GM10248 (cell line): ENCODE results near the gene STOML1.

Source experiments
- CTCF ChIA-PET: fragments of 300-600 bp; sonication (Branson Sonifier 250); formaldehyde crosslinking; extraction: SDS; loops from one replicate; lab custom pipeline; 2021; ENCODE audit warnings: antibody characterized with exemption; lab: Yijun Ruan, JAX
- POLR2A ChIA-PET: fragments of 350-650 bp; sonication (Branson Sonifier 250); formaldehyde crosslinking; extraction: SDS; loops from one replicate; lab custom pipeline; 2020; ENCODE audit warnings: antibody characterized with exemption; lab: Yijun Ruan, JAX
- DNase-seq: peaks from one replicate; pipeline ENCODE4 v3.0.0; 2012; ENCODE audit errors: extremely low spot score
- TF ChIP-seq, protein P1 (sequence below): IDR thresholded peaks from 2 replicates; pipeline ENCODE4 v1.5.1; 2012; ENCODE audit warnings: mild to moderate bottlenecking, low read depth; ENCODE audit errors: extremely low read depth, missing control alignments, control extremely low read depth

The STOML1 gene

DNA sequence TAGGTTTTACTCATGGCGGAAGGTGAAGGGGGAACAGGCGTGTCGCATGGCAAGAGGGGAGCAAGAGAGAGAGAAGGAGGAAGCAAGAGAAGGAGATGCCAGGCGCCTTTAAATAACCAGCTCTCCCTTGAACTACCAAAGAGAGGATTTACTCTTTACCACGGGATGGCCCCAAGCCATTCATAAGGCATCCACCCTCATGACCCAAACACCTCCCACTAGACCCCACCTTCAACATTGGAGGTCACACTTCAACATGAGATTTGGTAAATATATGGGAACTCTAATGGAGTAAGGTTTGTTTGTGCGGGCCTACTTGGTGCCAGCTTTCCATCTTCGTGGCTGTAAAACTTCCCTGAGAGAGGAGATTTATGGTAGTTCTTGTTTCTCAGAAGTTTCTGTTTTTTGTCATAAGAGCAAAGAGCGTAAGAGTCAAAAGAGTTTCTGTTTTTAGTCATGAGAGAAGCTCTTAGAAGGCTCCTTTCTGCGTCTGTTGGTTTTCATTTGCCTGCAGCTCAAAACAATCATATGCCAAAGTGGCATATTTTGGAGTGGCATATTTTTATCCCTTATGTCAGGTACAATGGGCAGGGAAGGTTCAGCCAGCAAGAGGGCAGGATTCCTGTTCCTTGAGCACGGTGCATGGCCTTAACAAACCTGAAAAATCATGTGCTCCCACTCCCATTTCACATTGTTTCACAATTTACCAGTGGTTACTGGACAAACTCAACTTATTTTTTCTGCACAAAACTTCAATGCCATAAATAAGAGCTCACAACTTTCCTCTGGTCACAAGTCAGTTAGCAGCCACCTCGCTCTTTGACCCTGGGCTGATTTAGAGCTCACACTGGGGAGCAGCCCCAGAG is 14.9 kb upstream of the STOML1 start:
- TF ChIP-seq, protein P1, sequence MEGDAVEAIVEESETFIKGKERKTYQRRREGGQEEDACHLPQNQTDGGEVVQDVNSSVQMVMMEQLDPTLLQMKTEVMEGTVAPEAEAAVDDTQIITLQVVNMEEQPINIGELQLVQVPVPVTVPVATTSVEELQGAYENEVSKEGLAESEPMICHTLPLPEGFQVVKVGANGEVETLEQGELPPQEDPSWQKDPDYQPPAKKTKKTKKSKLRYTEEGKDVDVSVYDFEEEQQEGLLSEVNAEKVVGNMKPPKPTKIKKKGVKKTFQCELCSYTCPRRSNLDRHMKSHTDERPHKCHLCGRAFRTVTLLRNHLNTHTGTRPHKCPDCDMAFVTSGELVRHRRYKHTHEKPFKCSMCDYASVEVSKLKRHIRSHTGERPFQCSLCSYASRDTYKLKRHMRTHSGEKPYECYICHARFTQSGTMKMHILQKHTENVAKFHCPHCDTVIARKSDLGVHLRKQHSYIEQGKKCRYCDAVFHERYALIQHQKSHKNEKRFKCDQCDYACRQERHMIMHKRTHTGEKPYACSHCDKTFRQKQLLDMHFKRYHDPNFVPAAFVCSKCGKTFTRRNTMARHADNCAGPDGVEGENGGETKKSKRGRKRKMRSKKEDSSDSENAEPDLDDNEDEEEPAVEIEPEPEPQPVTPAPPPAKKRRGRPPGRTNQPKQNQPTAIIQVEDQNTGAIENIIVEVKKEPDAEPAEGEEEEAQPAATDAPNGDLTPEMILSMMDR = no peak
- peak; percentile 58 for DNase-seq
- ChIA-PET CTCF (interaction anchor here (0.8 to 3.8 kb wide), 10 partner anchors 10 to 316 kb away, joined by 3 to 23 read pairs (median 4); partner anchors contain the start of genes PML and STOML1), POLR2A (interaction anchor here (0.8 to 1.8 kb wide), 2 partner anchors 11 to 13 kb away, joined by 3 to 4 read pairs; partner anchors contain the start of gene PML)

DNA sequence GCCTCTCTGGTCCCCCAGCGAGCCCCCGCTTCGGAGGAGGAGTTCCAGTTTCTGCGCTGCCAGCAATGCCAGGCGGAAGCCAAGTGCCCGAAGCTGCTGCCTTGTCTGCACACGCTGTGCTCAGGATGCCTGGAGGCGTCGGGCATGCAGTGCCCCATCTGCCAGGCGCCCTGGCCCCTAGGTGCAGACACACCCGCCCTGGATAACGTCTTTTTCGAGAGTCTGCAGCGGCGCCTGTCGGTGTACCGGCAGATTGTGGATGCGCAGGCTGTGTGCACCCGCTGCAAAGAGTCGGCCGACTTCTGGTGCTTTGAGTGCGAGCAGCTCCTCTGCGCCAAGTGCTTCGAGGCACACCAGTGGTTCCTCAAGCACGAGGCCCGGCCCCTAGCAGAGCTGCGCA is 5.9 kb upstream of the STOML1 start:
- TF ChIP-seq, protein P1 = no peak
- ChIA-PET POLR2A (no interaction called here), CTCF (no interaction called here)
- DNase-seq = no peak

DNA sequence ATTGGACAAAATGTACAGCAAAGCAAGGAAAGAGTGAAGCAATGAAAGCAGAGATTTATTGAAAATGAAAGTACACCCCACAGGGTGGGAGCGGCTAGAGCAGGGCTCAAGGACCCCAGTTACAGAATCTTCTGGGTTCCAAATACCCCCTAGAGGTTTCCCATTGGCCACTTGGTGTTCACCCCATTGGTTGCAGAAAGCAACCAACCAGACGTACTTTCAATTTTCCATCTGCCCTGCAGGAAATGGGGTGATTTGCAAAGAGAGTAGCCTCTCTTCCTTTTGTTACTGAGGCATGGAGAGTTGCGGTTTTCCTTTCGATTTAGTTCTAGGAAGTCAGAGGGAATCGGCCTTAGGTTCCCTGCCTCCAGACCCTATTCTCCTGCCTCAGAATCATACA is 4.8 kb upstream of the STOML1 start:
- TF ChIP-seq, protein P1 = no peak
- DNase-seq = peak; percentile 46
- CTCF ChIA-PET = interaction anchor here (1.0 to 11.6 kb wide), 3 partner anchors 10 to 24 kb away, joined by 3 to 162 read pairs (median 3); no protein-coding TSS in a partner anchor
- POLR2A ChIA-PET = interaction anchor here (1.3 kb wide), 1 partner anchor 11 kb away, joined by 3 read pairs; no protein-coding TSS in a partner anchor

DNA sequence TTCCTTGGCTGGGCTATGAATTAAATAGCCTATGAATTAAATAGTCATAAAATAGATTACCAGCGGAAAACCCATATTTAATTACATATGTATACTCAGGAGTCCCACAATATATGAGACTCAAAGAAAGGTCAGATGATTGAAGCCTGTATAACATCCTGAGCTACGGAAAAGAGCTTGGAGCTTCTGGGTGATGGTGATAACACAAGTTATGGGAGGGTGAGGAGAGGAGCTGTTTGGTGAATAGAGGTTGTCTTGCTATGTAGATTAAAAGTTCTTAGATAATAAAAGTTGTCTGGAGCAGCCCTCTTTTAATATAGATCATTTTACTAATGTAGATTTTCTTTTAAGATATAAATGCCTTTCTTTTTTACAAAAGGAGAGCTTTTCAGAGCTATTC is 4.2 kb upstream of the STOML1 start:
- no peak for DNase-seq
- TF ChIP-seq, protein P1 = no peak
- ChIA-PET POLR2A (interaction anchor here (0.6 to 1.3 kb wide), 2 partner anchors 11 to 158 kb away, joined by 3 to 4 read pairs; no protein-coding TSS in a partner anchor), CTCF (interaction anchor here (1.0 to 11.6 kb wide), 3 partner anchors 11 to 23 kb away, joined by 3 to 162 read pairs (median 3); no protein-coding TSS in a partner anchor)

DNA sequence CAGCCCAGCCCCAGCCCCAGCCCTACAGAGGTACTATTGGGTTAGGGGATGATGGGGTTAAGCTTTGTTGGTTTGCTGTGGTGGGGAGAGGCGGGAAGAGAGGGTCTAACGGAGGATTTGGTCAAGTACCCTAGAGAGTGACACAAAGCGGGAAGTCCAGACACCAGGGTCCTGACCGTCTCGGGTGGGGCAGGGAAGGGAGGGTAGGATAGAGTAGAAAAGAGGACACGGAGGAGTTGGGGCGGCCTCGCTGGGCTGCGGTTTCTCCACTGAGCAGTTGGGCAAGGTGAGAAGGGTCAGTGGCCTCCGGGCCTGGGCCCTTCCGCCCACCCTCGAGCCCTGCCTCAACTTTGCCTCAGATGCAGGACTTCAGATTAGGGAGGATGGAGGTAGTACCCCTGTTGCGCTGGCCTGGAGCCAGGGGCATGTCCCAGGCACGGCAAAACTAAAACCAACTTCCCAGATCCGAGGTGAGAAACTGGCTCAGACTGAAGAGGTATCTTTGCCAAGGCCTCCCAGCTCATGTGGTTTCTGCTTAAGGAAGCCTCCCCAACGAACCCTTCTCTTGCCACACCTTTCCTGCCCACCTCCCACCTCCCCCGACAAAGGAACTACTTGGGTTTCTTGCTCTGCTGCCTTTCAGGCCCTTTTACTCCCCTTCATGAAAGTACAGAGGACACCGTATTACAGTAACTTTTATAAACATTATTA is 3.0 kb upstream of the STOML1 start:
- no peak for DNase-seq
- TF ChIP-seq, protein P1 = no peak
- ChIA-PET CTCF (interaction anchor here (0.8 to 11.6 kb wide), 7 partner anchors 9 to 783 kb away, joined by 3 to 162 read pairs (median 7); no protein-coding TSS in a partner anchor), POLR2A (interaction anchor here (0.7 to 1.2 kb wide), 3 partner anchors 9 to 22 kb away, joined by 3 to 4 read pairs (median 4); no protein-coding TSS in a partner anchor)

DNA sequence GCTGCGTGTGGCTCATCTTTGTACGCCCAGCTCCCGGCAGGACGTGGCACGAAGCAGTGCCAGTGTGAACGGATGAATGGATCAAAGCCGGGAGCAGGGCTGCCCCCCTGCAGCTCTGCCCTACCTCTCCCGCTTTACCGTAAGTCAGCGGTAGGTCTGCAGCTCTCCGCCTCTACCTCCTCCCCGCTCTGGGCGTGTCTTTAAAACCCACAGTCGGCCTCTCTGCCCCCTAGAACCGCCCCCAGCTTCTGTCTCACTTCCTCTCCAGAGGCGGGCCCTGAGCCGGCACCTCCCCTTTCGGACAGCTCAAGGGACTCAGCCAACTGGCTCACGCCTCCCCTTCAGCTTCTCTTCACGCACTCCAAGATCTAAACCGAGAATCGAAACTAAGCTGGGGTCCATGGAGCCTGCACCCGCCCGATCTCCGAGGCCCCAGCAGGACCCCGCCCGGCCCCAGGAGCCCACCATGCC is 2.4 kb upstream of the STOML1 start, which contains the start of gene PML:
PML (plus strand) TSS at position 304 of the 471 bp plus-strand sequence; CDS start at position 401, 97 bp downstream.
- ChIA-PET POLR2A (interaction anchor here (0.7 to 1.2 kb wide), 3 partner anchors 9 to 21 kb away, joined by 3 to 4 read pairs (median 4); no protein-coding TSS in a partner anchor), CTCF (interaction anchor here (0.8 to 11.6 kb wide), 9 partner anchors 9 to 783 kb away, joined by 3 to 162 read pairs (median 7); no protein-coding TSS in a partner anchor)
- TF ChIP-seq, protein P1 = no peak
- DNase-seq = peak; percentile 96
